ENCODE measurements around the gene RNF126.
A peak's percentile ranks its signal among the peaks of the same experiment; 100 is the strongest.

- TF ChIP-seq CTCF (IDR thresholded peaks at IDR 0.05 in 4 of 5, conservative IDR thresholded peaks at IDR 0.05 in 1 of 5) = peak in 1 of 5 experiments; percentile 13
- no peak for TF ChIP-seq POLR2A (IDR thresholded peaks at IDR 0.05)
Observed at GRCh38 chr19:628168-628567, 34.8 kb downstream of the RNF126 start.
